Measurements from ENCODE around the gene GMDS. TPM values are rescaled to one million over a fixed set of nuclear protein-coding genes. Genes with fewer than 3 reads are reported as not detected.

The GMDS gene
- total RNA-seq, 1 experiment from 2014 or later, result 27.6 TPM

DNA sequence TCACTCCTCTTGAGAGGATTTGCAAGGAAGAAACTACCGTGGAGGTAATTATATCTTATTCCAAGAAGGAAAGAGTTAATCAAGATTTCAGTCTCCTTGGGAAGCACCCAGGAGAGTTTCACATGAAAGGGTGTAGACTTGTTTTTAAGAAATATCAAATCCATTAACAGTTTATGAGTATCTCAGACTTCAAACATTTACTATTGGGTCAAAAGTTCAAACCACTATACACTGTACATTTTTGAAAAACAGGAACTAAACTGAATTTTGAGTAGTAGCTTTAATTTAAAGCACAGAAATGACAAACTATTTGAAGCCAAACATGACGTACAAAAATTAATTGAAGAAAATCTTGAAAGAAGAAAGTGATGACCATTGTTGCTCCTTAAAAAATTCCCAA lies 471.7 kb downstream of the GMDS start:
- H3T11ph ChIP-seq (ENCODE audit: low read length), result no peak overlapping the region
- no peak overlapping the region for H4K8ac ChIP-seq (replicated peaks; ENCODE audit: insufficient read length, low read depth, low read length)
- Mint-ChIP-seq H3K27me3 (ENCODE audit: low read depth) (no peaks in the 10 kb centered on the region), H3K4me3 (no peak overlapping the region), H3K36me3 (ENCODE audit: insufficient read depth in 1 of 3, low read depth in 3 of 3) (no peaks in the 10 kb centered on the region; a peak in 1 of 7 replicates), H3K4me1 (peaks cover 0 to 2% of the 10 kb centered on the region in 2 experiments; a peak in 2 of 4 replicates), H3K27ac (no peak overlapping the region), H3K9me3 (no peaks in the 10 kb centered on the region)
- H3K27me3 ChIP-seq (ENCODE audit: insufficient read depth, low read length), result no peaks in the 10 kb centered on the region
- no CpG with 5 or more reads among the region's 2 CpGs for WGBS (ENCODE audit: extremely low coverage, insufficient read length, low lambda C conversion rate)
- H3K18ac ChIP-seq (ENCODE audit: insufficient read length, low read depth, low read length), result no peak overlapping the region
- H3K4ac ChIP-seq (ENCODE audit: low read depth, low read length), result no peak overlapping the region
- no peak overlapping the region for H3K9ac ChIP-seq (ENCODE audit: extremely low read depth, insufficient read length, low read length)
- H3K23ac ChIP-seq (ENCODE audit: insufficient read length, low read depth, low read length), result no peak overlapping the region
- no peak overlapping the region for H2BK12ac ChIP-seq (ENCODE audit: insufficient read length, low read depth, low read length)
- no peak overlapping the region for H2BK15ac ChIP-seq (ENCODE audit: low read depth, low read length)
- no peak overlapping the region for H2BK120ac ChIP-seq (ENCODE audit: low read depth, low read length, poor library complexity, severe bottlenecking)
- H3K4me2 ChIP-seq (ENCODE audit: insufficient read depth, insufficient read length, low read length), result no peak overlapping the region
- H3K9me3 ChIP-seq (ENCODE audit: control insufficient read depth, low read depth, low read length), result no peaks in the 10 kb centered on the region
- H4K5ac ChIP-seq (ENCODE audit: insufficient read length, low read depth, low read length), result no peak overlapping the region
- H3K23me2 ChIP-seq (ENCODE audit: insufficient read length, low read depth, low read length, poor library complexity, severe bottlenecking), result no peaks in the 10 kb centered on the region
- no peaks in the 10 kb centered on the region for H3K79me1 ChIP-seq (ENCODE audit: insufficient read depth, low read depth, low read length, poor library complexity, severe bottlenecking)
- no peak for DNase-seq
- no peak overlapping the region for H3K14ac ChIP-seq (ENCODE audit: insufficient read depth, low read length)
- no peak overlapping the region for H4K91ac ChIP-seq (ENCODE audit: insufficient read length, low read depth, low read length)
- no peak overlapping the region for H3K56ac ChIP-seq (ENCODE audit: insufficient read length, low read depth, low read length)
- no peaks in the 10 kb centered on the region for H4K20me1 ChIP-seq (ENCODE audit: control insufficient read depth, insufficient read depth, insufficient read length)
- H2AK5ac ChIP-seq (ENCODE audit: insufficient read length, low read length), result no peak overlapping the region
- no peaks in the 10 kb centered on the region; the same call in 1 of the 2 replicates for H3K4me1 ChIP-seq (ENCODE audit: insufficient read depth, low read length)
- H3K27ac ChIP-seq (ENCODE audit: insufficient read length, low read depth, low read length), result no peak overlapping the region
- H3K79me2 ChIP-seq (ENCODE audit: insufficient read depth, low read length), result no peaks in the 10 kb centered on the region
- no peak overlapping the region for H2AFZ ChIP-seq (ENCODE audit: low read length)
- H2BK5ac ChIP-seq (ENCODE audit: insufficient read length, low read length), result no peak overlapping the region
- TF ChIP-seq, protein P1, sequence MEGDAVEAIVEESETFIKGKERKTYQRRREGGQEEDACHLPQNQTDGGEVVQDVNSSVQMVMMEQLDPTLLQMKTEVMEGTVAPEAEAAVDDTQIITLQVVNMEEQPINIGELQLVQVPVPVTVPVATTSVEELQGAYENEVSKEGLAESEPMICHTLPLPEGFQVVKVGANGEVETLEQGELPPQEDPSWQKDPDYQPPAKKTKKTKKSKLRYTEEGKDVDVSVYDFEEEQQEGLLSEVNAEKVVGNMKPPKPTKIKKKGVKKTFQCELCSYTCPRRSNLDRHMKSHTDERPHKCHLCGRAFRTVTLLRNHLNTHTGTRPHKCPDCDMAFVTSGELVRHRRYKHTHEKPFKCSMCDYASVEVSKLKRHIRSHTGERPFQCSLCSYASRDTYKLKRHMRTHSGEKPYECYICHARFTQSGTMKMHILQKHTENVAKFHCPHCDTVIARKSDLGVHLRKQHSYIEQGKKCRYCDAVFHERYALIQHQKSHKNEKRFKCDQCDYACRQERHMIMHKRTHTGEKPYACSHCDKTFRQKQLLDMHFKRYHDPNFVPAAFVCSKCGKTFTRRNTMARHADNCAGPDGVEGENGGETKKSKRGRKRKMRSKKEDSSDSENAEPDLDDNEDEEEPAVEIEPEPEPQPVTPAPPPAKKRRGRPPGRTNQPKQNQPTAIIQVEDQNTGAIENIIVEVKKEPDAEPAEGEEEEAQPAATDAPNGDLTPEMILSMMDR (conservative IDR thresholded peaks at IDR 0.05), result no peak
- H2BK20ac ChIP-seq (ENCODE audit: low read depth, low read length, poor library complexity, severe bottlenecking), result no peak overlapping the region
